NCI-H146 treated with DMSO at 0.1 percent for 48 hours (cell line): ENCODE data around the gene ATP8B4.

Experiments used
- DNase-seq: peaks from one replicate; lab custom pipeline; 2025; ENCODE audit not compliant: unreplicated experiment; lab: John Stamatoyannopoulos, UW

Gene ATP8B4

GRCh38 chr15:50065279-50065678, 53.8 kb downstream of the ATP8B4 start:
- DNase-seq = no peak

DNA sequence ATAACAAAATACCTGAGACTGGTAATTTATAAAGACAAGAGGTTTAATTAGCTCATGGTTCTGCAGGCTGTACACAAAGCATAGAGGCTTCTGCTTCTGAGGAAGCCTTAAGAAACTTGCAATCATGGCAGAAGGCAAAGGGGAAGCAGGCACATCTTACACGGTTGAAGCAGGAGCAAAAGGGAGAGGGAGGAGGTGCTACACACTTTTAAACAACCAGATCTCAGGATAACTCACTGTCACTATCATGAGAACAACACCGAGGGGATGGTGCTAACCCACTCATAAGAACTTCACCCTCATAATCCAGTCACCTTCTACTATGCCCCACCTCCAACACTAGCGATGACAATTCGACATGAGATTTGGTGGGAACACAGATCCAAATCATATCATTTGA, 54.4 kb downstream of the ATP8B4 start:
- no peak for DNase-seq

DNA sequence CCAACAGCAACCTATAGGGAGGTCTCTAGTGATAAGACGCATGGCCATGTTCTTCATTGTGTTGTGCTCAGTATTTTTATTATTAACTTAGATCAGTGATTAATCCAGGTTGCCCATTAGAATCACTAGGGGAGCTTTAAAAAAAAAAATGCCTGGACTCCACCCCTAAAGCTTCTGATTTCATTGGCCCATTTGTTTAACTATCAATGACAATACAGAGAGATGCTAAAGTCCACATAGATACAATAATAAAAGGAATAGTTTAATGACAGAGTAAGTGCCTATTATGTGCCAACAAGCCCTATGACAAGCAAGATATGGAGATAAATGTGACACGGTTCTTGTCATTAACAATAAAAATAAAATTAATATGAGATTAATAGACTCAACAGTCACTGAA, 55.8 kb downstream of the ATP8B4 start:
- no peak for DNase-seq

GRCh38 chr15:50061503-50061902, 57.5 kb downstream of the ATP8B4 start:
- DNase-seq = no peak

DNA sequence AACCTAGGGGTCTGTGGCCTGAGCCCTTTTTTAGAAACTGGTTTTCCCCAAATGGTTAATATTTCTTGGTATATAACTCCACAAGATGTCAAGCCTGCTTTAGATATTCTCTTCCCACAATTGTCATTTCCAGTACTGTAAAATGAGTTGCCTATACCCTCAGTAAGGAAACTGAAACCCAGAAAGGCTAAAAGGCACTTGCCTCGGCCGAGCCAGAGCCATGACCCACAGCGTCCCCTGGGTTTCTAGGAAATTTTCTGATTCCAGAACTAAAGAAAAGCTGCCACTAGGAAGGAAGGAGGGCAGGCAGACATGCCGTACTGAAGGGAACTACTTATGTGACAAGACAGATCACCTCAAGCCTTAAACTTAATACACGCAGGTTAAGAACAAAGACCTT, 59.1 kb downstream of the ATP8B4 start:
- DNase-seq = no peak

DNA sequence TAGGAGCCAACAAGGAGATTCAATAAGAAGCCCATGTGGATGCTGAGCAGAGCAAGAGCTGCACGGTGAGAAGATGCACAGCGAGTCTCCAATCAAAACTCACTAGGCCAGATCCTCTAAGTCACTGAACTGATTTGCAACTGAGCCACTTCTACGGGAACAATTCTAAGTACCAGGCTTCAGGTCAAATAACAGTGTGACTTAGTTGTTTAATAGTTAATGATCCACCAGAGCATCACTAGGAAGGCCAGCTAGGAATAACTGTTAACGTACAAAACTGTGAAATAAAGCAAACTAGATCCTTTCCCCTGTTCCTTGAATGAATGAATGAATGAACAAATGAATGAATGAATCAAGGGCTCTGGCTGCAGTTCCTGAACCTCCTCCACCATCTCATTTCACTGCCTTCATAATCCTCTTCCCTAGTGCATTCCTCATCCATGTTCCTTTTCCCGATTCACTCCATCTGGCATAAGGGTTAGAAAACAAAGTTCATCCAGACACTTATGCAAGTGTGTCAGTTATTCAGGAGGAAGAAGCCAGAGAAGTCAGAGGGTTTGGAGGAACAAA, 59.7 kb downstream of the ATP8B4 start:
- DNase-seq = no peak

DNA sequence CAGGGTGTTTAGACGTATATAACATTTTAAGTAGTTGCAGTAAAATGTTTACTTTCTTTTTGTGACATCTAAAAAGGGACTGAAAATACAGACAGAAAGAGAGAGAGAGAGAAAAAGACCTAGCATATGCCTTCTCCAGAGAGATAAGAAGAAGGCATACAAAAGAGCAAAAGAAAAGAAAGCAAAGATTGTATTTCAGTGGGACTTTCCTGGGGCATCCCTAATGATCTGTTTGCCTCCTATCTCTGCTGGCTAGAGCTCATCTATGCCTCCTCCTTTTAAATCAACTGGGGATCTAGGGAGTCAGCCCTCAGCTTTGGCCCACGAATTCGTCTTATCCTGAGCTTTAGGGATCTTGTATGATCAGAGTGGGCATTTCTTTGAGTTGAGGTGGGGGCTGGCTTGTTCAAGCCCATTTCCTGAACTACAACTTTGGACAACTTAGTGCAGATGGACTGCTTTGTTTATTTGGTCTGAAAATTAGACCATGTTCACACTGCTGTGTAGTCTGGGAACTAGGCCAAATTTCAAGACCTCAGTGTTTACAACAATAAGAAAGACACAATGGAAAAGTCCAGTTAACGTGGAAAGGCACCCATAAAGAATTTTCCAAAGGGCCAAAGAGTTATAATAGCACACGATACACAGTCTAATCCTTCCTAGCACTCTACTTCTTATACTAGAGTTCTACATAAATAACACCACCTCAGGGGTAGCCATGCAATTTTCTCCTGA, 61.0 kb downstream of the ATP8B4 start:
- no peak for DNase-seq

DNA sequence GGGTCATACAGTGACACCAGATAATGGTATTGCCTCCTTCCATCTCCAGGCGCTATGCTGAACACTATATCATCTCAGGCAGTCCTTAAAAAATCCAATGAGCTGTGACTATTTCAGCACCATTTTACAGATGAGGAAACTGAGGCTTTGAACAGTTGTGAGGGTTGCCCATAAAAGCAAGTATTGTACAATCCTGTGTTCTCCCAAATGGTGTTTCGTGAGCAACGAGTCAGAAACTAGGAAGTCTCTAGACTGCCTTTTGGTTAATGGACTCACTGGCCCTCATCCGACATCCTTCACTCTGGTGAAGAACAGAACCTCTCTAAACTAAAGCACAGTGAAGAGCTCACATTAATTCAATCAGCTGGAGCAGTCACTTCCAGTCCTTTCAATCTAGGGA, 61.8 kb downstream of the ATP8B4 start:
- no peak for DNase-seq

DNA sequence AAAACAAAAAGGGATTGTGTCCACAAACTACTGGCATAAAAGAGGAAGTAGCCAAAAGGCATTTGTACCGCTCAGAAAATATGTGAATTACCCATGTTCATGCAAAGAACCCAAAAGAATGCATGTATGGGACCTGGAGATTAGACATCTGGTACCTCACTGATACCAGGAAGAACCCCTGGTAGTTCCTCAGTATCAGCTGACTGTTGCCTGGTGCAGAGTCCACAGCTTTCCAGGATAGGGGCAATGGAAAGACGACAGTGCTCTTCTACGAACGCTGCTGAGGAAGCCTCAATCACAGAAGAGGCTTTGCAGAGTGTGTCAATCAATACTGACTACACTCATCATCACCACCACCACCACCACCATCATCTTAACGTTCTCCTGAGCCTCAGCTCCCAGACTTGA, 63.3 kb downstream of the ATP8B4 start:
- DNase-seq = no peak

GRCh38 chr15:50055332-50055731, 63.7 kb downstream of the ATP8B4 start:
- DNase-seq = no peak

GRCh38 chr15:50053055-50053856, 65.8 kb downstream of the ATP8B4 start:
- no peak for DNase-seq

DNA sequence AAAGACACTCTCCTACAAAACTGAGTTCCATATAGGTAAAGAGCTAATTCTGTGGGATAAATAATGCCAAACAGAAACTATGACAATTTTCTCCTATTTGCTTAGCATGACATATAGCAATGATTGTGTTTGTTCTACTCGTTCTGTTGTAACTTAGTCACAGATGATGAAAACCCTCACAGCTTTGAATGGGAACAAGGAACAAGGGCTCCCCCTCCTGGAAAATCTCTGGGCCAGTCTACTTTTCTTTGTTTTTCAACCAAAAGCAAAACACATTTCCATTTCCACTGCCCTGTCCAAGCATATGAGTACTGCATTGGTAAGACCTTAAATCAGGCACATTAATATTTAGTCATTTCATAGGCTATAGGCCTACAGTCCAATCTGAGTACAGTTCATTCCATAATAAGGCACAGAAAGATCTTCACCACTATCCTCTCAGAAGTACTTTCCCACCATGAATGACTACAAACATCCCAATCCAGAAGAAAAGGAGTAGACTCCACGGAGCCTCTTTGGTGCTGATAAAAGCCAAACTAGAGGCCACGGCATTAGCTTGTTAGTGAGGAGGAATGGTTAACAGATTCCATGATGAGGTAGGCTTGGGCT, 67.1 kb downstream of the ATP8B4 start:
- no peak for DNase-seq

- DNase-seq = no peak
These were observed 67.9 kb downstream of the ATP8B4 start for GRCh38 chr15:50050986-50051743.

GRCh38 chr15:50049871-50050270, 69.2 kb downstream of the ATP8B4 start:
- no peak for DNase-seq

GRCh38 chr15:50046867-50047266, 72.2 kb downstream of the ATP8B4 start:
- no peak for DNase-seq

- no peak for DNase-seq
These were observed 72.9 kb downstream of the ATP8B4 start for GRCh38 chr15:50046159-50046558.

DNA sequence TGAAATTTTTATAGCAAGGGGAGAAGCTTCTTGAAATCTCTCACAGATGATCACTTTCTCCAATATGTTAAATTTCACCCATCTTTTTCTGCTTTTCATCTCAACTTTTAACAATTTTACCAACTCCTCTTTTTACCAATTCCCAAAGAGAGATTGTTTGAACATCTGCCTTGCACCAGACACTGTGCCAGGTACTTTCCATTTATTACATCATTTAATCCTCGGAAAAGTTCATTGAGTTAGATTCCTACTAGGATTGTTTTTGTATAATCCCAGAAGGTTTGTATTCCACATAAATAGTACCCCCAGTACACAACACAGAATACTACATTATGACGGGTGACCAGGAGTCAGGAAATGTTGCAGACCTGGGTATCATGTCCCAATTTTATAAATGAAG, 74.1 kb downstream of the ATP8B4 start:
- no peak for DNase-seq

- no peak for DNase-seq
These were observed 74.6 kb downstream of the ATP8B4 start for GRCh38 chr15:50044406-50044805.

DNA sequence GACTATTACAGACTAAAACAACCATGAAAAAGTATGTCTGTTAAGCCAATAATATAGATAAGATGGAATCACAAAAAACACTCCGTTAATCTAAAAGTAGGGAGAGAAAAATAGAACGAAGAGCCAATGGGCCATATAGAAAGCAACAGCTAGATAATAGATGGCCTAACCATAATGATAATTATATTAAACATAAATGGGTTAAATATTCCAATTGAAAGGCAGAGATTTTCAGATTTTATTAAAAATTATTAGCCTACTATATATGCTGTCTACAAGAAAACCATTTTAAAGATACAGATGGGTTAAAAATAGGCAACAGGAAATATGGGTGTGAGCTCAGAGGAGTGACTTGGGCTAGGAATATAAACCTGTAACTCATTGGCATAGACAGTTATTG, 76.3 kb downstream of the ATP8B4 start:
- no peak for DNase-seq

GRCh38 chr15:50030456-50030855, 88.6 kb downstream of the ATP8B4 start:
- DNase-seq = no peak

DNA sequence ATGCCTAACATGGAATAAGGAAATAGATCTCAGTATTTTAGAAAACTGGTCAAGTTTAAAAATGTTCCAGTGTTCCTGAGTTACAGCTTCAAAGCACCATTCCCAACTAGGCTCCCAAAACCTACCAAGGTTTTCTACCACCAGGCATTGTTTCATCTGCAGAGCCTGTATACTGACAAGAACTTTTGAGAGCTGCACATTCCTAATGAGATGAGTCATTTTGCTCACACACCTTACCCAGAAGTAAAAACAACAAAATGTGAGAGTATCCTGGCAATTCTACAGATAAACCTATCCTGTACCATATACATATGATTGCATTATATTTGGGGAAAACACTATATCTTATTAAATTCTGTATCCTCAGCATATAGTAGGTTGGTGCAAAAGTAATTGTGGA, 90.7 kb downstream of the ATP8B4 start:
- no peak for DNase-seq
